Measurements from ENCODE around the gene MRPL38.
"Not testable (repeated sequence)": the region's sequence is repeated elsewhere in the genome, so short reads cannot be mapped to it uniquely, and the experiment has no call there.

MRPL38 gene

GRCh38 chr17:75895370-75896155, 9.1 kb downstream of the MRPL38 start:
- Mint-ChIP-seq H3K27me3 (no peaks in the 10 kb centered on the region), H3K36me3 (ENCODE audit: low read depth) (peaks cover 38% of the 10 kb centered on the region), H3K27ac (peak overlapping the region; percentile 89), H3K9me3 (no peaks in the 10 kb centered on the region), H3K4me3 (peak overlapping the region; percentile 86), H3K4me1 (ENCODE audit: low read depth) (peaks cover 24% of the 10 kb centered on the region)

DNA sequence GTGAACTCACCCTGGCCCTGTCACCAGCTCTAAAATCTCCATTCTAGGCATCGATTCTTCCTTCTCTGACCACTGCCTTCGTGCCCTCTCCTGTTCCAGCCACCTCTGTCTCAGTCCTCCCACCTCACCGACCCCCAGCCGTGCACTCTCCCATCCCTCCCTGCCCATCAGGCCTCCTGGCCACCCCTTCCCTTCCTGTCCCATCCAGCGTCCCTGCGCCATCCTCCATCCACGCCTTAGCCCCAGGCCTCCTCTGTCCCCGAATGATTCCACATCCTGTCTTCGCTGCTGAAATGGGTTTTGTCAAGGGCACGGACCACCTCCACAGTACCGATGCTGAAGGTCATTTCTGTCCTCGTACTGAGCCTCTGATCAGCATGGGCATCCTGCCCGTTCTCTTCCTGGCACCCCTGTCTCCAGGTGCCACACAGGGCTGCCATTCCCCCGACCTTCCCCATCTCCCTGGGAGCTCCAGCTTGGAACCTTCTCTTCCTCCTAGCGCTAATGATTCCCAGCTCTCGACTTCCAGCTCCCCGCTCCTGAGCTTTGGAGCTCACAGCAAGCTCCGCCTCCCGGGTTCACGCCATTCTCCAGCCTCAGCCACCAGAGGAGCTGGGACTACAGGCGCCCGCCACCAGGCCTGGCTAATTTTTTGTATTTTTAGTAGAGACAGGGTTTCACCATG, 10.5 kb downstream of the MRPL38 start:
- Mint-ChIP-seq H3K9me3 (no peaks in the 10 kb centered on the region), H3K27ac (peak overlapping the region; percentile 81), H3K4me3 (peak overlapping the region; percentile 23), H3K4me1 (ENCODE audit: low read depth) (peaks cover 38% of the 10 kb centered on the region), H3K27me3 (no peaks in the 10 kb centered on the region), H3K36me3 (ENCODE audit: low read depth) (peaks cover 42% of the 10 kb centered on the region)

DNA sequence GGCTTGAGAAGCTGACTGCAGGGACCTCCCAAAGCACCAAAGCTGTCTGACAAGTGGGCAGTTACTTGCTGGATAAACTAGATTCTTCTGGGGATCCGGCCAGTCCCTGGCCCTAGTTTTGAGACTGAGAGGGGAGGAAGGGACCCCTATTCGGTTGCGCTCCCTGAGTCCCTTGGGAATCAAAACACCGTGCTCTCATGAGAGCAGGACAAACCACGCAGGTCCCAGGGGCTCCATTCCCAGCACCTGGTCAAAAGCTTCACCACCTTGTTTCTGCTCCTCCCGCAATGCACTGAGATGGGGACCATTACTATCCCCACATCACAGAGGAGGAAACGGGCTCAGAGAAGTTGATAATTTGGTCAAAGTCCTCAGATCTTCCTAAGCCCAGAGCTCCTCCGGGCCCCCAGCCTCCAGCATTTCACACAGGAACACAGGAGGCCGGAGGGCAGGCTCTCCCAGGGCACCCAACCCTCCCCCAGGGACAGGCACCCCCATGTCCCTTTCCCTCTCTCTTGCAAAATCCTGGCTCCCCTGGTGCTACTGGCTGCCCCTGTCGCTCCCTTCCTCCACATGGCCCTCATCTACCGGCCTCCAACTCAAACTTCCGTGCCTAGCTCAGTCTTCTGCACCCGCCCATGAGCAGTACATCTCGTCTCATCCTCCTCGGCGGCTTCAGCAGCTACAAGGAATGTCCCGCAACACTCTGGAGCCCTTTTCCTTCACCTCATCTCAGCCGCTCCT, 11.2 kb downstream of the MRPL38 start:
- Mint-ChIP-seq H3K4me3 (peak overlapping the region; percentile 23), H3K36me3 (ENCODE audit: low read depth) (peaks cover 35% of the 10 kb centered on the region), H3K4me1 (ENCODE audit: low read depth) (peaks cover 40% of the 10 kb centered on the region), H3K9me3 (no peaks in the 10 kb centered on the region), H3K27me3 (no peaks in the 10 kb centered on the region), H3K27ac (peak overlapping the region; percentile 81)

GRCh38 chr17:75892556-75893224, 12.0 kb downstream of the MRPL38 start:
- H3K36me3 Mint-ChIP-seq (ENCODE audit: low read depth) = peaks cover 31% of the 10 kb centered on the region
- no peaks in the 10 kb centered on the region for H3K27me3 Mint-ChIP-seq
- no peak overlapping the region for H3K27ac Mint-ChIP-seq
- H3K9me3 Mint-ChIP-seq = no peaks in the 10 kb centered on the region
- H3K4me1 Mint-ChIP-seq (ENCODE audit: low read depth) = peaks cover 39% of the 10 kb centered on the region
- no peak overlapping the region for H3K4me3 Mint-ChIP-seq

DNA sequence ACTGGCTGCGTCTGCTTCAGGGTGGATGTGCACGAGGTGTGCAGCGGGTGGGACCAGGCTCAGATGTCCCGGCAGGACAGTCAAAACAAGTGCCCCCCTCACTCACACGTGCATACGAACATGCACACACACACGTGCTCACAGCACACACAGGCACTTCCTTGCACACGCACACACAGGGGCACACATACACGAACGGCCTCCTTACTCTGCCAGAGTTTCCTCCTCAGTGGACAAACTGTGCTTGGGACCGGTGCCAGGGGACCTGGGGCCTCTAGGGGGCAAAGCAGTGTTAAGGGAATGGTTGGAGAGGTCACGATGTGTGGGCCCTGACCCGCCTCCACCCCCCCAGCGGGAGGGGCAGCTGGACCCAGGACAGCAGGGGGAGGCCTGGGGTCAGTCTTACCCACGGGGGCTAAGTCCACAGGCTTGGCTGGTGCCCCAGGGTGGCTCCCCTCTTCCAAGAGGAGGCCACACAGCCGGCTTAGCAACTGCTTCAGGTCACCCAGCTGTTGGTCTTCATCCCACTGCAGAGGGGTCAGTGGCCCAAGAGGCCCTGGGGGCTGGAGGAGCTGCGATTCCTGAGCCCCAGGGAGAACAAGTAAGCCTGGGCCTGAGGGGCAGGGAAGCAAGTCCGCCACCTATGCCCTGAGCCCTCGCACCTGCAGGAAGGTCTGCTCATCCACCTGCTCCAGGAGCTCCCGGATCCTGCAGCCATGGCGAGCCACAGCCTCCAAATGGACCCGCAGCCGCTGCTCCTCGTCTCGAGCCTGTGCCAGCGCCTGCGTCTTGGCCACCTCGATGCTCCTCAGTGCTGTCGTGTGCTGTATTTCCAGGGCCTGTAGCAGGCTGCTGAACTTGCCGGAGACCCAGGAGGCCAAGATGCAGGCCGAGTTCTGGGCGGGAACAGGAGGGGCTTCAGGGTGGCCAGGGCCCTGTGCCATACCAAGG, 12.8 kb downstream of the MRPL38 start:
- Mint-ChIP-seq H3K4me3 (no peak overlapping the region), H3K36me3 (ENCODE audit: low read depth) (peaks cover 28% of the 10 kb centered on the region), H3K4me1 (ENCODE audit: low read depth) (peaks cover 34% of the 10 kb centered on the region), H3K27ac (no peak overlapping the region), H3K9me3 (no peaks in the 10 kb centered on the region), H3K27me3 (no peaks in the 10 kb centered on the region)

- peaks cover 34% of the 10 kb centered on the region for H3K4me1 Mint-ChIP-seq (ENCODE audit: low read depth)
- H3K4me3 Mint-ChIP-seq = no peak overlapping the region
- no peaks in the 10 kb centered on the region for H3K9me3 Mint-ChIP-seq
- H3K27me3 Mint-ChIP-seq = no peaks in the 10 kb centered on the region
- H3K36me3 Mint-ChIP-seq (ENCODE audit: low read depth) = peaks cover 28% of the 10 kb centered on the region
- no peak overlapping the region for H3K27ac Mint-ChIP-seq
Measured at GRCh38 chr17:75891022-75891604, 13.6 kb downstream of the MRPL38 start.

DNA sequence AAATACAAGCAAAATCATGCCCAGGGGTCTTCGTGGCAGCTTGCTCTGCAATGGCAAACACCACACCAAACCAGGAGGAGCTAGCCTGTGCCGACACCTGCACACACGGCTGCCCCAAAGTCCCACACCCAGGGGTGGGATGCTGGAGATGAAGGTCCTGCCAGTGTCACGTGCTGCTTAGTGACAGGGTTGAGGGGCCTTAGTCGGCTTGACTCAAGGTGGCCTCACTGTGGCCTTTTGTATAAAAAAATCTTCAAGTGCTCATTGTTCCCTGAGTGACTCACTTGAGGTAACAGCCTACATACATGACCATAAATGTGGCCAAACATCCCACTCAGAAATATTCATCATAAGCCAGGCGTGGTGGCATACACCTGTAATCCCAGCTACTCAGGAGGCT, 15.2 kb downstream of the MRPL38 start:
- peaks cover 23% of the 10 kb centered on the region for H3K4me1 Mint-ChIP-seq (ENCODE audit: low read depth)
- H3K27me3 Mint-ChIP-seq = no peaks in the 10 kb centered on the region
- peak overlapping the region; percentile 52 for H3K27ac Mint-ChIP-seq
- peaks cover 19% of the 10 kb centered on the region for H3K36me3 Mint-ChIP-seq (ENCODE audit: low read depth)
- no peaks in the 10 kb centered on the region for H3K9me3 Mint-ChIP-seq
- no peak overlapping the region for H3K4me3 Mint-ChIP-seq

DNA sequence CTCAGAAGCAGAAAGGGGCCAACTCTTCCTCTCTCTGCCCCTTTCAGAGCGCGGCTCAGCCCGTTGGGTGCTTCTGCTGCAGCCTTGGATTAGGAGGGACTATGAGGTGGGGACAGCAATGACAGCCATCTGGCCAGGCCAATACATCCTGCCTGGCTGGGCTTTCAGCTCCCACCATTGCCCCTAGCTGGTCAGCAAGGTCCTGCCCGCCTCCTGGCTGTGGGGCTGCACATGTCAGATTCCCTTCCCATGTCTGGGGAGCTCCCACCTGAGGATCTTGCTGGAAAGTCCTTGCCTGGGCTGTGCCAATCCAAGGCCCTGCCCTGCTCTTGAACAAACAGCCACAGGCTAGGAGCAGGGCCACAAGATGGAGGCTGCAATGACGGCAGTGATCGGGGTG, 16.2 kb downstream of the MRPL38 start:
- Mint-ChIP-seq H3K27ac (no peak overlapping the region), H3K9me3 (no peaks in the 10 kb centered on the region), H3K27me3 (no peaks in the 10 kb centered on the region), H3K36me3 (ENCODE audit: low read depth) (peaks cover 12% of the 10 kb centered on the region), H3K4me1 (ENCODE audit: low read depth) (peaks cover 17% of the 10 kb centered on the region), H3K4me3 (no peak overlapping the region)

GRCh38 chr17:75885860-75886259, 18.8 kb downstream of the MRPL38 start:
- not testable (repeated sequence) for H3K27ac Mint-ChIP-seq, H3K4me3 Mint-ChIP-seq, H3K9me3 Mint-ChIP-seq, H3K27me3 Mint-ChIP-seq
- Mint-ChIP-seq H3K4me1 (ENCODE audit: low read depth) (peaks cover 17% of the 10 kb centered on the region), H3K36me3 (ENCODE audit: low read depth) (peaks cover 12% of the 10 kb centered on the region)

GRCh38 chr17:75885431-75885830, 19.3 kb downstream of the MRPL38 start:
- H3K27ac Mint-ChIP-seq = no peak overlapping the region
- no peak overlapping the region for H3K4me3 Mint-ChIP-seq
- H3K36me3 Mint-ChIP-seq (ENCODE audit: low read depth) = peaks cover 10% of the 10 kb centered on the region
- no peaks in the 10 kb centered on the region for H3K27me3 Mint-ChIP-seq
- H3K9me3 Mint-ChIP-seq = no peaks in the 10 kb centered on the region
- peaks cover 14% of the 10 kb centered on the region for H3K4me1 Mint-ChIP-seq (ENCODE audit: low read depth)

DNA sequence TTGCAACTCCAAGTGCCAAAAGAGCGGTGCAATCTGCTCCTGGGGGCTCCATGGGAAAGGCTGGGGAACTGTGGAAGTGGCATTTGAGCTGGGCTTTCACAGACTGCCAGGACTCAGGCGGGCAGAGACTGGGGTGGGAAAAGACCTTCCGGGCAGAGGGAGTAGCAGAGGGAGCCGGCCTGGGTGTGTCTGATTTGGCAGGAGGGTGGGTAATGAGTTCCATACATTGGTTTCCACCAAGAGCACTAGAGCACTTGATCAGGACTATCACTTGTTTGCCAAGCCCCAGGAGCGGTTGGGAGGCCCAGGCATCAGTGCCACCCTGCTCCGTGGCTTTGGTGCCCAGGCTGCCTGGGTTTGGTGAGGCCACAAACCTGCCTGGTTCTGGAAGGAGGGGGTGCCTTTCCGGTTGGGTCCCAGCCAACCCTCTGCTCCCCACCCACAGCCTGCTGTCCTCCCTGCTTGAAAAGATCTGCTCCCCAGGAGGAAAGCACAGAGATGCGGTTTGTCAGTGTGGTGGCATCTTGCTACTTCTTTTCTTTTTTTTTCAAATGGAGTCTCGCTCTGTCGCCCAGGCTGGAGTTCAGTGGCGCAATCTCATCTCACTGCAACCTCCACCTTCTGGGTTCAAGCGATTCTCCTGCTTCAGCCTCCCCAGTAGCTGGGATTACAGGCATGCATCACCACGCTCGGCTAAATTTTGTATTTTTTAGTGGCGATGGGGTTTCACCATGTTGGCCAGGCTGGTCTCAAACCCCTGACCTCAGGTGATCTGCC, 22.8 kb downstream of the MRPL38 start:
- no peaks in the 10 kb centered on the region for H3K36me3 Mint-ChIP-seq (ENCODE audit: low read depth)
- H3K9me3 Mint-ChIP-seq = no peaks in the 10 kb centered on the region
- H3K4me1 Mint-ChIP-seq (ENCODE audit: low read depth) = peaks cover 14% of the 10 kb centered on the region
- no peak overlapping the region for H3K27ac Mint-ChIP-seq
- no peak overlapping the region for H3K4me3 Mint-ChIP-seq
- peaks cover 5% of the 10 kb centered on the region for H3K27me3 Mint-ChIP-seq

DNA sequence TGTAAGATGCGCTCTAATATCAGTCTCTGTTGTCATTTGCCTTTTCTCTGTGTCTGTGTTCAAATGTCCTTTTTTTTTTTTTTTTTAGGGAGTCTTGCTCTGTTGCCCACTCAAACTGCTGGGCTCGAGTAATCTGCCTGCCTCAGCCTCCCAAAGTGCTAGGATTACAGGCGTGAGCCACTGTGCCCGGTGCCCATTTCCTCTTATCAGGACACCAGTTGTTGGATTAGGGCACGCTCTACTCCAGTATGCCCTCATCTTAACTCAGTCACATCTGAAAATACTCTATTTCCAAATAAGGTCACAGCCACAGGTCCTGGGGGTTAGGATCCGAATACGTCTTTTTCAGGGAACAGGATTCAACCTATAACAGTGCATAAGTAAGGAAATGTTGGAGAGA, 24.4 kb downstream of the MRPL38 start:
- Mint-ChIP-seq H3K9me3 (no peaks in the 10 kb centered on the region), H3K4me3 (no peak overlapping the region), H3K27ac (no peak overlapping the region), H3K27me3 (peaks cover 5% of the 10 kb centered on the region), H3K4me1 (ENCODE audit: low read depth) (peaks cover 26% of the 10 kb centered on the region), H3K36me3 (ENCODE audit: low read depth) (no peaks in the 10 kb centered on the region)

Measured in stimulated activated naive CD8-positive, alpha-beta T cell treated with anti-CD3 and anti-CD28 coated beads, Interleukin-15, Interleukin-2, amounts not matched to agents 100 ng/mL and 50 ng/mL, for 24 hours (primary cell).